ENCODE data around the gene HSPH1.

GRCh38 chr13:31179754-31180153 is 18.1 kb upstream of the HSPH1 start:
- TF ChIP-seq CTCF (IDR thresholded peaks at IDR 0.05) (no peak), POLR2A (IDR thresholded peaks at IDR 0.05) (no peak)

Data from adrenal gland (tissue), 5 donors.